HG03439 (cell line): ENCODE data around the gene BMP7.

Experiments
- ATAC-seq: cut with Tn5 transposase; IDR thresholded peaks from one replicate; pipeline ENCODE4 v1.9.1; 2021; ENCODE audit warnings: mild to moderate bottlenecking, moderate library complexity; ENCODE audit not compliant: unreplicated experiment

Gene BMP7

GRCh38 chr20:57133926-57134650, 132.4 kb downstream of the BMP7 start:
- no peak for ATAC-seq

- ATAC-seq, result no peak
Observed at GRCh38 chr20:57131601-57132391, 134.6 kb downstream of the BMP7 start.

- ATAC-seq, result no peak
Observed at GRCh38 chr20:57131077-57131476, 135.4 kb downstream of the BMP7 start.

- no peak for ATAC-seq
Observed at GRCh38 chr20:57130160-57130772, 136.2 kb downstream of the BMP7 start.

GRCh38 chr20:57129303-57129702, 137.1 kb downstream of the BMP7 start:
- ATAC-seq, result no peak

- ATAC-seq, result no peak
Observed at GRCh38 chr20:57128044-57128757, 138.2 kb downstream of the BMP7 start.

GRCh38 chr20:57126481-57127092, 139.9 kb downstream of the BMP7 start:
- no peak for ATAC-seq

GRCh38 chr20:57124800-57125517, 141.5 kb downstream of the BMP7 start:
- no peak for ATAC-seq

- ATAC-seq, result no peak
Observed at GRCh38 chr20:57124366-57124765, 142.1 kb downstream of the BMP7 start.

GRCh38 chr20:57123504-57123903, 142.9 kb downstream of the BMP7 start:
- no peak for ATAC-seq

- no peak for ATAC-seq
Observed at GRCh38 chr20:57122536-57123489, 143.6 kb downstream of the BMP7 start.

- no peak for ATAC-seq
Observed at GRCh38 chr20:57118964-57119363, 147.5 kb downstream of the BMP7 start.
